HUDEP-2 (cell line): ENCODE measurements around the gene SCYL2.
"Not testable (repeated sequence)": the region's sequence is repeated elsewhere in the genome, so short reads cannot be mapped to it uniquely, and the experiment has no call there.

Source experiments
- DNase-seq, 76 experiments: peaks; one replicate each; lab custom pipeline; 2025; ENCODE audit not compliant: unreplicated experiment in 76 of 76; lab: John Stamatoyannopoulos, UW

The SCYL2 gene

DNA sequence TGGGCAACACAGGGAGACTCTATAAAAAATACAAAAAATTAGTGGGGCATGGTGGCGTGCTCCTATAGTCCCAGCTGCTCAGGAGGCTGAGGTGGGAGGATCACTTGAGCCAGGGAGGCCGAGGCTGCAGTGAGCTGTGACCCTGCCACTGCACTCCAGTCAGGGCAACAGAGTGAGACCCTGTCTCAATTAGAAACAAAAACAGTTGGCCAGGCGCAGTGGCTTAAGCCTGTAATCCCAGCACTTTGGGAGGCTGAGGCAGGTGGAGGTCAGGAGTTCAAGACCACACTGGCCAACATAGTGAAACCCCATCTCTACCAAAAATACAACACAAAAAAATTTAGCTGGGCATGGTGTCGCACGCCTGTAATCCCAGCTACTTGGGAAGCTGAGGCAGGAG is 1.9 kb upstream of the SCYL2 start:
- not testable (repeated sequence) for DNase-seq

- DNase-seq = peak in 2 of 76 experiments; percentile 37 to 48
These were observed 1.0 kb upstream of the SCYL2 start for GRCh38 chr12:100265732-100266584.

DNA sequence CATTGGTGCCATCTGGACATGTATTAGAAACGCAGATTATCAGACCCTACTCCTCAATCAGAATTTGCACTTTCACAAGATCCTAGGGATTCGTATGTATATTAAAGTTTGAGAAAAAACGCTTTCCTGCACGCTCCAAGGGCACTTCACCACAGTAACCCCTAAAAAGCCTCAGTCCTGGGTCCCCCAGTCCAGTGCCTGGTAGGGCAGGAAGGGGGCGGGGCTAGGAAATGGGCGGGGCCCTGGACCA is 467 bp upstream of the SCYL2 start:
- DNase-seq = peak in 11 of 76 experiments; percentile 81 to 93 (median 88)

GRCh38 chr12:100267603-100268281 is 765 bp downstream of the SCYL2 start:
- peak in 16 of 76 experiments; percentile 14 to 54 (median 24) for DNase-seq

- DNase-seq = no peak
These were observed 2.0 kb downstream of the SCYL2 start for GRCh38 chr12:100268835-100269564.

- no peak for DNase-seq
These were observed 6.8 kb downstream of the SCYL2 start for GRCh38 chr12:100273782-100274181.

GRCh38 chr12:100274291-100274690 is 7.3 kb downstream of the SCYL2 start:
- peak in 9 of 76 experiments; percentile 6 to 40 (median 16) for DNase-seq

DNA sequence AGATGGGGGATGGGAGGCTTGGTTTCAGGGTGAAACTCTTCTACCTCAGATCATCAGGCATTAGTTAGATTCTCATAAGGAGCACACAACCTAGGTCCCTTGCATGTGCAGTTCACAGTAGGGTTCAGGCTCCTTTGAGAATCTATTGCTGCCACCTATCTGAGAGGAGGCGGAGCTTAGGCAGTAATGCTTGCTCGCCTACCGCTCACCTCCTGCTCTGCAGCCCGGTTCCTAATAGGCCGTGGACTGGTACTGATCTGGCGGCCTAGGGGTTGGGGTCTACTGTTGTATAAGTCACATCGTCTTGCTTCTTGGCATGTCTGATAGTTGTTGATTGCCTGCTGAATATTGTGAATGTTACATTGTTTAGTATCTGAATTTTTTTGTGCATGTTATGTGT is 12.2 kb downstream of the SCYL2 start:
- DNase-seq = peak in 2 of 76 experiments; percentile 3 to 12

GRCh38 chr12:100279607-100280244 is 12.7 kb downstream of the SCYL2 start:
- DNase-seq = peak in 14 of 76 experiments; percentile 5 to 44 (median 20)

DNA sequence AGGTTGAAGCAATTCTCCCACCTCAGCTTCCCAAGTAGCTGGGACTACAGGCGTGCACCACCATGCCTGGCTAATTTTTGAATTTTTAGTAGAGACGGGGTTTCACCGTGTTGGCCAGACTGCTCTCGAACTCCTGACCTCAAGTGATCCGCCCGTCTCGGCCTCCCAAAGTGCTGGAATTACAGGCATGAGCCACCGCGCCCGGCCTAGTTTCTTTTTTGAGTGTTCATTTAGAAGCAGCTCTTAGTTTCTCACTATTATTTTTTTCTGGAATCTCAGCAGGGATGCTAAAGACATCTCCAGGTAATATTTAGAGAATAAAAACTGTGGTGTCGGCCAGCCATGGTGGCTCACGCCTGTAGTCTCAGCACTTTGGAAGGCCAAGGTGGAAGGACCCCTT is 17.6 kb downstream of the SCYL2 start:
- not testable (repeated sequence) for DNase-seq

DNA sequence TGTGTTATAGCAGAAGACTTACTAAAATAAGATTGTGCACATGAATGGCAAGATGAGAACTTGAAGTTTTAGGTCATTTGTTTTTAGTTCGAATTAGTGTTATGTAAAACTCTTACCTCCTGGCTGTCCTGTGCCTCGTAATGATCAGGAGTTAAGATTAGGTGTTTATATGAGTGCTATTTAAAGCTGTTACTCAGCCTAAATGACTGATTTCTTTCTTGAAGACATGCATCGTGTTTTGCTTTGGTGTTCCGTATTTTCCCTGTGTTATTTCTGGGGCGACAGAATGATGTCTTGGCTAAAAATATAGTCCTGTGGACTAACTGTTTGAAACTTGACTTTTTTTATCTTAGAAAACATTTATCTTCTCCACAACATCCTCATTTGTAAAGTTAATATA is 22.1 kb downstream of the SCYL2 start:
- DNase-seq = no peak

DNA sequence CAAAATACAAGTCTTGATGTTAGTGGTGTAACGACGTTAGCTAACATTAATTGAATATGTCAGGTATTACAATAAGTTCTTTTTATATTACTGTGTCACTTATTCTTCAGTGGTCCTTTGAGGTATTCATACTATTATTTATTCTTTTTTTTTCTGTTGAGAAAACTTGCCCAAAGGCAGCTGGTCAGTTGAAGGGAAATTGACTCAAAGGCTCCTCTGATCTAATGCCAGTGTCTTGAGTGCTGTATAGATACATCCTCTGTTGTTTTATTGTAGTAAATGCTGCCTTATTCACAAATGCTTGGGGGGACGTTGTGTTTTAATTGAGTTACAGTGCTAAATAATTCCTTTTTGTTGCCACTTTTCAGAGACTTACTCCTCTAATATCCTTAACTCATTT is 23.0 kb downstream of the SCYL2 start:
- DNase-seq = no peak

- no peak for DNase-seq
These were observed 26.0 kb downstream of the SCYL2 start for GRCh38 chr12:100293017-100293416.

GRCh38 chr12:100294366-100294765 is 27.4 kb downstream of the SCYL2 start:
- DNase-seq = not testable (repeated sequence)

DNA sequence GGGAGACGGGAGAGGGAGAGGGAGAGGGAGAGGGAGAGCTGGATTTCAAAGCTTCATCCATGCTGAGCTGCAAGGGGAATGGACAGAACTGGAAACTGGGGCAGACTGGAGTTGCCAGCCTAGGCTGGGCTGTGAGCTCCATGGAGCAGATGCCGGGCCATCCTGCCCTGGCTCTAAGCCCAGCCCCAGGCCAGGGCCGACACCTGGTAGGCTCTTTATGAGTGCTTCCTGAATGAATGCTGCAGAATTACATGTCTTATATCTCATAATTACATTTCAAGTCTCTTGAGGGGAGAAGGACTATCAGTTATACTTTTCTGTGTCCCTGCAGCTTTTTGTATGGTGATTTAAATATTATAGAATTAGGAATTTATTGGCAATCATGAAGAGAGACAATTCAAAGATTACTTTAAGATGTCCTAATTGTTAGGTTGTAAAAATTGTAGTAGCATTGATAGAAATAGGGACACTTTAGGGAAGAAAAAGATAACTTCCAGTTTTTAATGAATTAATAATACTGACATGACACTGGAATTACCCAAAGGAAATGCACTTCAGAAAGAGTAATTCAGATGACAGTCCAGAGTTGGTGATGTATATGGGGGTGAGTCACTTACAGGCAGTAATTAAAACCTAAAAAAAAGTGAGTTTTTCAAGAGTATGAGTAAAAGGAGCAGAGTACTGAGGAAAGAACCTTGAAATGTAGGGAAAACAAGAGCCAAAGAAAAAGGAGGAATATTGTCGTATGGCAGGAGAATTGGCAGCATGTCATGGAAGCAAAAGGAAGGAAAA is 29.0 kb downstream of the SCYL2 start:
- no peak for DNase-seq

DNA sequence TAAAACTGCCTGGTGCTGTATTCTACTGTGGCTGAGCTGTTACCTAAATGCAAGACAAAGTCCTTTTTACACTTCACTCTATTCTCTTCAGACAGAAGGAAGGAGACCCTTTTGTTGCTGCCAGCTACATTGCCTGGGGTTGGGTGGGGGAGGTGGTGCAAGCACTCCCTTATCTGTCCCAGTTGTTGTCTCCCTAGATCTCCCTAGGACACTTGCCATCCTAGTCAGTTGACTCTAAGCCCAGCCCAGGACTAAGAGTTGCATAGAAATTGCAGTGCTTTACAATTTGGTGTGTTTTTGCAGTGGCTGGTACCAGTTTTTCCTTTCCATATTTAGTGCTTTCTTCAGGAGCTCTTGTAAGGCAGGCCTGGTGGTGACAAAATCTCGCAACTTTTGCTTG is 35.1 kb downstream of the SCYL2 start:
- DNase-seq = peak in 37 of 76 experiments; percentile 2 to 61 (median 22)

- no peak for DNase-seq
These were observed 36.9 kb downstream of the SCYL2 start for GRCh38 chr12:100303831-100304230.

DNA sequence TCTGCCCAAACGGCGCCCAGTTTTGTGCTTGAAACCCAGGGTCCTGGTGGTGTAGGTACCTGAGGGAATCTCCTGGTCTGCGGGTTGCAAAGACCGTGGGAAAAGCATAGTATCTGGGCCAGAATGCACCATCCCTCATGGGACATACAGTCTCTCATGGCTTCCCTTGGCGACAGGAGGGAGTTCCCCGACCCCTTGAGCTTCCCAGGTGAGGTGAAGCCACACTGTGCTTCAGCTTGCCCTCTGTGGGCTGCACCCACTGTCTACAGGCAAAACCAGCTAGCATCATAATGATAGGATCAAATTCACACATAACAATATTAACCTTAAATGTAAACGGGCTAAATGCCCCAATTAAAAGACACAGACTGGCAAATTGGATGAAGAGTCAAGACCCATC is 37.4 kb downstream of the SCYL2 start:
- not testable (repeated sequence) for DNase-seq

- not testable (repeated sequence) for DNase-seq
These were observed 41.2 kb downstream of the SCYL2 start for GRCh38 chr12:100308138-100308537.

DNA sequence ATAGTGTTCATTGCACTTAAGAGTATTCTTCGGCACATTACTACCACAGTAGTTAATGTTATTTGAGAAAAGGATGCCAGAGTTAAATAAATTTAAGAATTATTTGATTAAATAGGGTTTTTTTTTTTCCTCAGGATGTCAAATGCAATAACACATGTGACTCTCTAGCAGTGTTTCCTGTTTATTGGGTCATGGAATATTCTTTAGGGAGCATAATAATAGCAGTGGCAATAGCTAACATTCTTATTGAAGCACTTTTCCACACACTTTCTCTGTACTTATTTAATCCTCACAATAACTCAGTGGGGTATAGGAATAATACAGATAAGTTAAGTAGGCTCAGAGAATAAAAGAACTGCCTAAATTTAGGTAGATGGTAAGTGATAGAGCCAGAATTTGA is 44.3 kb downstream of the SCYL2 start:
- no peak for DNase-seq
